Activated CD8-positive, alpha-beta memory T cell treated with anti-CD3 and anti-CD28 coated beads, Interleukin-2, amount 10 ng/mL, durations not matched to agents 7 days and 5 days (primary cell): ENCODE measurements around the gene RNF144B. TPM values are rescaled to one million over a fixed set of nuclear protein-coding genes. Genes with fewer than 3 reads are reported as not detected.

Source experiments
- ATAC-seq: fragments of 150-1000 bp; cut with Tn5 transposase; one replicate; pipeline ENCODE4 v1.10.0; 2021; ENCODE audit warnings: moderate library complexity
- CTCF ChIA-PET: fragments of 350-600 bp; sonication (Branson Sonifier 250); formaldehyde crosslinking; loops from one replicate; lab custom pipeline; 2021; ENCODE audit warnings: antibody characterized with exemption; lab: Charles Lee
- DNase-seq: peaks from one replicate; pipeline ENCODE4 v3.0.0-alpha.2; 2020
- H3K27ac Mint-ChIP-seq: one replicate; pipeline ENCODE4 v1.8.0; 2021; ENCODE audit warnings: mild to moderate bottlenecking, mixed read lengths
- H3K27me3 Mint-ChIP-seq: one replicate; pipeline ENCODE4 v1.8.0; 2021; ENCODE audit warnings: mixed read lengths
- H3K36me3 Mint-ChIP-seq: one replicate; pipeline ENCODE4 v1.8.0; 2021; ENCODE audit warnings: mild to moderate bottlenecking, mixed read lengths
- H3K4me1 Mint-ChIP-seq: one replicate; pipeline ENCODE4 v1.8.0; 2021; ENCODE audit warnings: mixed read lengths
- H3K4me3 Mint-ChIP-seq: one replicate; pipeline ENCODE4 v1.8.0; 2021; ENCODE audit warnings: mild to moderate bottlenecking, moderate library complexity, mixed read lengths
- H3K9me3 Mint-ChIP-seq: one replicate; pipeline ENCODE4 v1.8.0; 2022; ENCODE audit warnings: low read depth, mixed read lengths
- total RNA-seq, 2 experiments: library from RNA; stranded (reverse); gene quantifications; one replicate each; pipeline ENCODE4 v1.2.3, GENCODE V29; 2021

The RNF144B gene
- total RNA-seq, 2 experiments from 2014 or later: 0.23 to 1.6 TPM

DNA sequence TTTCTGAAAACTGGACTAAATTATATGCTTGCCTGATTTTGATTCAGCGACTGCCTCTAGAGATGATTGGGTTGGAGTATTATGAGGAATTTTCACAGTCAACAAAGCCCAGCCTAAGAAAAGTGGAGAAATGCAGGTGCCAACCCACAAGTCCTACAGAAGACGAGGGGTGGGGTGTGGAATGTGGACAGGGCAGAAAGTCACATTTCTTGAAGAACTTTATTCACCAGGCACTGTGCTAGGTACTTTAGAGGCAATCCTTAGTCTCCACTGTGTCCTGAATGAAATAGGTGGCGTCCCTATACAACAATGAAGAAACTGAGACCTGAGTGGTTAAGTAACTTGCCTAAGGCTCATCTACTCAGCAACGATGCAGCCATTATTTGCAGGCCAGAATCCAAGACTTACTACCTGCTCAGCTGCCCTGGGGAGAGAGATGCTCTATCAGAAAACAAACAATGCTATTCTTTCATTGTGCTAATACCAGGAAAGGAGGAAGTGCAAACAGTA, 106.3 kb downstream of the RNF144B start:
- peaks cover 44% of the 10 kb centered on the region for H3K27me3 Mint-ChIP-seq
- H3K9me3 Mint-ChIP-seq: no peaks in the 10 kb centered on the region
- no peak overlapping the region for H3K27ac Mint-ChIP-seq
- ATAC-seq: no peak
- CTCF ChIA-PET: no interaction called here
- H3K4me3 Mint-ChIP-seq: no peak overlapping the region
- no peaks in the 10 kb centered on the region for H3K36me3 Mint-ChIP-seq
- DNase-seq: no peak
- H3K4me1 Mint-ChIP-seq: no peaks in the 10 kb centered on the region

DNA sequence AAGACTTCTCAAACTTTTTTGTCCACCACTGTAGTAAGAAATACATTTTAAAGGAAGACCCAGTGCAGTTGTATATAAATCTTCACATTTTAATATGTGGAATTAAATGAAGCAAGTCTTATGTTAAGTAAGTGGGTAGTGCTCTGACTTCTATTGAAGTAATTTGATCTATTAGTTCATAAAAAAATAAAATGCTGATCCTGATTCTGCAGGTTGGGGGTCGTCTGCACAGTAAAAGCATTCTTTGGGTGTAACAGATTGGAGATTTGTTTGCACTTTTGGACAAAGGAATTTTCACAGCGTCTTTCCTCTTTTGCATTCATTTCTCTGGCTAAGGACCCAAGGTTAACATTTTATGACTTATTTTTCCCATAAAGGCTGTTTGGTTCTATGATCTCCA, 106.8 kb downstream of the RNF144B start:
- Mint-ChIP-seq H3K9me3 (no peaks in the 10 kb centered on the region), H3K36me3 (no peaks in the 10 kb centered on the region), H3K4me1 (no peaks in the 10 kb centered on the region), H3K4me3 (no peak overlapping the region), H3K27me3 (peaks cover 40% of the 10 kb centered on the region), H3K27ac (no peak overlapping the region)
- CTCF ChIA-PET: no interaction called here
- DNase-seq: no peak
- no peak for ATAC-seq

DNA sequence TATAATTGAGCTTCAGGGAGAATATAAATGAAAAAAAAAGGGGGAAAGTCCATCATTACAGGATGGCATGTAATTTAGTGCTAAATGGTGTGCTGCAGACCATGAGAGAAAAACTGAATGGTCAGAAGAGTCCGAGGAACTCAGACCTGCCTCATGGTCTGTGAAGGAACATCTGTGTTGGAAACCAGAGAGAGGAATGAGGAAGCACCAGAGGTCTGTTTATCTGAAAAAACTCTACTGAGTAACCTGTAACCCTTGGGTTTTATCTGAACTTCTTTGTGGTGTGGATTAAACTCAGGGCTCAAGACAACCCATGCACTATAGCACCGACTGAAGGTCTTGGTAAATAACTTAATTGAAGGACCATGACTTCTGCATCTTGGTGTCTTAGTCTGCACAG, 108.1 kb downstream of the RNF144B start:
- ATAC-seq: no peak
- DNase-seq: no peak
- H3K4me1 Mint-ChIP-seq: peaks cover 1% of the 10 kb centered on the region
- peaks cover 43% of the 10 kb centered on the region for H3K27me3 Mint-ChIP-seq
- H3K4me3 Mint-ChIP-seq: no peak overlapping the region
- no peaks in the 10 kb centered on the region for H3K9me3 Mint-ChIP-seq
- CTCF ChIA-PET: no interaction called here
- H3K27ac Mint-ChIP-seq: no peak overlapping the region
- H3K36me3 Mint-ChIP-seq: no peaks in the 10 kb centered on the region

DNA sequence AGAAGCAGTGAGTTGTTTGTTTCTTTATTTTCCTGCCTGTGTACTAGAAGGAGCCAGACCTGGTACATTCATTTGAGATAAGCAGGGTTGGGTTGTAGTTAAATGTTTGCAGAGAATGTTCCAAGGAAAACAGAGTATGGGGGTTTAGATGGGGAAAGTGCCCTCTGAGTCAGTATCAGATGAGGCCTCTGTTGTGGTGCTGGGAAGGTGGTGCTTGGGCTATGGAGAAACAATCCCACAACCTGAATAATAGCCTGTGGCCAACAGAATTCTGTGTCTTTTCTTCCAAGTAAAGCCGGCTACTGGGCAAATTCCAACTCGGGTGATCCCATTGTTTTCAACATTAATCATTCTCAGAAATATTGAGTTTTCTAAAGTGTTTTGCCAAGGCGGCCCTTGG, 109.3 kb downstream of the RNF144B start:
- CTCF ChIA-PET: no interaction called here

DNA sequence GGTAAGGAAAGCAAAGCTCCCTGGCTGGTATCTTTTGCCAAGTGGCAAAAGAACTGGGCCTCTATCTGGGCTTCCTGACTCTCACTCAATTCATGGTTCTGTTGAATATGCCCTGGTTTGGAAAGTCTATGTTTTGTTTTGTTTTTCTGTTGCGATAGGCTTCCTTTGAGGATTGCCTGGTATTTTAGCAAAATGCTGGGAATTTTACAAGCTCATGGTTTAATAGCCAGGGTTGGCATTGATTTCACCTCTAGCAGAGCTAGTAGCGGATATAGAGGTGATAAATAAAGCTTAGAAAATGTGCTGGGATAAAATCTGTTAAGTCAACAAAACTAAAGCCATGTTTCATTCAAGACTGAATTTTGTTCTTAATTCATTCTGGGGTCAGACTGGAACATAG, 109.9 kb downstream of the RNF144B start:
- CTCF ChIA-PET: no interaction called here
- no peak overlapping the region for H3K4me3 Mint-ChIP-seq
- H3K36me3 Mint-ChIP-seq: no peaks in the 10 kb centered on the region
- H3K27ac Mint-ChIP-seq: no peak overlapping the region
- peaks cover 1% of the 10 kb centered on the region for H3K4me1 Mint-ChIP-seq
- H3K27me3 Mint-ChIP-seq: peaks cover 38% of the 10 kb centered on the region
- H3K9me3 Mint-ChIP-seq: no peaks in the 10 kb centered on the region
- ATAC-seq (no peak), DNase-seq (no peak)

More for the DNA sequence above, 109.3 kb downstream of the RNF144B start:
- no peak overlapping the region for H3K4me3 Mint-ChIP-seq
- H3K36me3 Mint-ChIP-seq: no peaks in the 10 kb centered on the region
- H3K27ac Mint-ChIP-seq: no peak overlapping the region
- no peaks in the 10 kb centered on the region for H3K9me3 Mint-ChIP-seq
- peaks cover 1% of the 10 kb centered on the region for H3K4me1 Mint-ChIP-seq
- ATAC-seq (no peak), DNase-seq (no peak)
- peaks cover 36% of the 10 kb centered on the region for H3K27me3 Mint-ChIP-seq

DNA sequence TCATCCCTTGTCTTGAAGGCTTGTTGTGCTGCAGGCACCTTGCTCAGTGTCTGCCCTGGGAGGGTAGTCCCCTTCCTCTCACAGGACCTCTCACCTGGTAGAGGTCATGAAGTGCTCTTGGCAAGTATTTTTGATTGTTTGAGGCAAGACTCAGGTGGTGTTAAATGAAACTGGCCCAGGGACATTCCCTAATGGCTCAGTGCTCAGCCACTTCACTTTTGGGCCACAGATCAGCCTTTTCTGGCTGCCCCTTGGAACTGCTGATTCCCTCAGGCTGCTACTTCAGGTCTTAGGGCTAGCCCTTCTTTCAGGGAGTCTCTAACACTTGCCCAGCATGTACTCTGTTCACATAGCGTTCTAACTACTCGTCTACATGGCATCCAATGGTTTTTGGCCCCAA, 111.3 kb downstream of the RNF144B start:
- DNase-seq (no peak), ATAC-seq (no peak)
- peaks cover 42% of the 10 kb centered on the region for H3K27me3 Mint-ChIP-seq
- no peaks in the 10 kb centered on the region for H3K9me3 Mint-ChIP-seq
- CTCF ChIA-PET: no interaction called here
- no peak overlapping the region for H3K4me3 Mint-ChIP-seq
- H3K4me1 Mint-ChIP-seq: peaks cover 1% of the 10 kb centered on the region
- H3K36me3 Mint-ChIP-seq: no peaks in the 10 kb centered on the region
- H3K27ac Mint-ChIP-seq: no peak overlapping the region

GRCh38 chr6:18500921-18501662, 113.9 kb downstream of the RNF144B start:
- Mint-ChIP-seq H3K9me3 (no peaks in the 10 kb centered on the region), H3K4me3 (no peak overlapping the region), H3K27me3 (peaks cover 27% of the 10 kb centered on the region), H3K4me1 (peaks cover 1% of the 10 kb centered on the region), H3K27ac (no peak overlapping the region), H3K36me3 (no peaks in the 10 kb centered on the region)
- ATAC-seq (no peak), DNase-seq (no peak)
- CTCF ChIA-PET: interaction anchor here (1.5 kb wide), 1 partner anchor 177 kb away, joined by 6 read pairs; no protein-coding TSS in a partner anchor

DNA sequence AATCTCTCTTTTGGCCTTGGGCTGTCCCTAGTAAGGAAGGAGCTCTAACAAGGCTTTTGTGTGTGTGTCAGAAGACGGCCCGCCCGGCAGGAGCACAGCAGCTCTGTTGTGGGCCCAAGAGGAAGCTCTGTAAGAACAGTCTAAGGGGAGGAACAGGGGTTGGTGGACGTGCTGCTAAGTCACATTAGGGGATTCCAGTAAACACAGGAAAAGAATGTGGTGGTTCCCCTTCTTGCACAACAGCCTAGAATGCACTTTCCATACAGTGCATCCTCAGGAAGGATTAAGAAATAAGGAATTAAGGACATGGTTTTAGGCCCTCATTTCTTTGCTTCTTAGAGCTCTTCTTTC, 114.5 kb downstream of the RNF144B start:
- CTCF ChIA-PET: interaction anchor here (1.5 to 2.3 kb wide), 2 partner anchors 174 to 178 kb away, joined by 6 to 9 read pairs; no protein-coding TSS in a partner anchor
- Mint-ChIP-seq H3K27me3 (peaks cover 24% of the 10 kb centered on the region), H3K9me3 (no peaks in the 10 kb centered on the region), H3K4me1 (peaks cover 1% of the 10 kb centered on the region), H3K36me3 (no peaks in the 10 kb centered on the region), H3K4me3 (no peak overlapping the region), H3K27ac (no peak overlapping the region)
- DNase-seq (no peak), ATAC-seq (no peak)

- Mint-ChIP-seq H3K9me3 (no peaks in the 10 kb centered on the region), H3K36me3 (no peaks in the 10 kb centered on the region), H3K27ac (no peak overlapping the region), H3K27me3 (peaks cover 15% of the 10 kb centered on the region), H3K4me3 (no peak overlapping the region), H3K4me1 (peaks cover 1% of the 10 kb centered on the region)
- ATAC-seq: no peak
- DNase-seq: no peak
- CTCF ChIA-PET: interaction anchor here (0.7 to 2.3 kb wide), 6 partner anchors 15 to 381 kb away, joined by 3 to 15 read pairs (median 4); partner anchors contain the start of gene NHLRC1
Observed at GRCh38 chr6:18503206-18503592, 116.0 kb downstream of the RNF144B start.

- Mint-ChIP-seq H3K9me3 (no peaks in the 10 kb centered on the region), H3K4me3 (no peak overlapping the region), H3K4me1 (peaks cover 1% of the 10 kb centered on the region), H3K27me3 (peaks cover 13% of the 10 kb centered on the region), H3K27ac (no peak overlapping the region), H3K36me3 (no peaks in the 10 kb centered on the region)
- ATAC-seq: peak; percentile 57
- DNase-seq: peak; percentile 44
- CTCF ChIA-PET: interaction anchor here (0.7 to 2.3 kb wide), 7 partner anchors 16 to 382 kb away, joined by 3 to 15 read pairs (median 4); partner anchors contain the start of genes NHLRC1 and RNF144B
Observed at GRCh38 chr6:18503593-18504231, 116.6 kb downstream of the RNF144B start.

DNA sequence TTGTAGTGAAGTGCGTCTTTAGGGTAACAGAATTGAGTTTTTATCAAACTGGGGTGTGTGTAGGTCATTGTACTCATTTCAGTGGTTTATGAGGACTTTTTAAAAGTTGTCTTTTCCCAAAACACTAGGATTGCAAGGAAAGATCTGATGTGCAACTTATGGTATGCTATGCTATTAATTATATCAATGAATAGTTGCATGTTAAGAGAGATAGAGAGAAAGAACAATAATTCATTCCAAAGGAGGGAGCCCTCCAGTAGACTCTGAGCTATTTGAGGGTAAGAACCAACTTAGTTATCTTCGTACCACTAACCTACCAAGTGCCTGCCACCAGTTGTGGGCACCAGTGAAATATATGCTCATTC, 117.1 kb downstream of the RNF144B start:
- no peak for ATAC-seq
- no peak overlapping the region for H3K4me3 Mint-ChIP-seq
- H3K27me3 Mint-ChIP-seq: peaks cover 12% of the 10 kb centered on the region
- H3K9me3 Mint-ChIP-seq: no peaks in the 10 kb centered on the region
- H3K4me1 Mint-ChIP-seq: peaks cover 1% of the 10 kb centered on the region
- H3K36me3 Mint-ChIP-seq: no peaks in the 10 kb centered on the region
- H3K27ac Mint-ChIP-seq: no peak overlapping the region
- CTCF ChIA-PET: interaction anchor here (0.7 to 2.3 kb wide), 4 partner anchors 117 to 382 kb away, joined by 4 to 15 read pairs (median 6); partner anchors contain the start of genes NHLRC1 and RNF144B
- no peak for DNase-seq

DNA sequence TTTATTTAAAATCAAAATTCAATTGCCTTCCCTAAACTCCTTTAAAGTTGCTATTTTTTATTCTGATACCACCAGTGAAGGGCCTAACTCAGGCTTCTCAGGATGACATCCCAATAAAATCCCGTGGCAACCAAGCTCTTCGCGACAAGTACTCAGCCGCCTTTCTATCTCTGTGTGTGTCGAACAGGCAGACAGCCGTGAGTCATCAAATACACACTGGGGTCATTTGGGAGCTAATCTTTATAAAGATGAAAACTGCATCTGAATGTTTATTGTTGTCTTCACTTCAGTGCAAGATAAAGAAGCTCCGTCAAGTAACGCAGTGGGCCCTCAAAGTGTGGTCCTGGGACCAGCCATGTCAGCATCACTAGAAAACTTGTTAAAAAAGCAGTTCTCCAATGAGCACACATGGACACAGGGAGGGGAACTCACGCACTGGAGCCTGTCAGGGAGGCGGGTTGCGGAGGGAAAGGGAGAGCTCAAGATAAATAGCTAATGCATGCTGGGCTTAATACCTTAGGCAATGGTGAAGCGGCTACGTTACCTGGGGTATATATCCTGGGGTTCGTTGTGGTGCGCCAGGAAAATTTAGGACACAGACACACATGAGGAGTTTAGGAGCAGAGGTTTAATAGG, 119.3 kb downstream of the RNF144B start:
- Mint-ChIP-seq H3K4me1 (peaks cover 4% of the 10 kb centered on the region), H3K27me3 (peaks cover 10% of the 10 kb centered on the region), H3K9me3 (no peaks in the 10 kb centered on the region), H3K36me3 (no peaks in the 10 kb centered on the region), H3K27ac (no peak overlapping the region), H3K4me3 (no peak overlapping the region)
- DNase-seq (no peak), ATAC-seq (no peak)
- CTCF ChIA-PET: interaction anchor here (0.7 to 4.7 kb wide), 5 partner anchors 20 to 1686 kb away, joined by 3 to 22 read pairs (median 3); no protein-coding TSS in a partner anchor

DNA sequence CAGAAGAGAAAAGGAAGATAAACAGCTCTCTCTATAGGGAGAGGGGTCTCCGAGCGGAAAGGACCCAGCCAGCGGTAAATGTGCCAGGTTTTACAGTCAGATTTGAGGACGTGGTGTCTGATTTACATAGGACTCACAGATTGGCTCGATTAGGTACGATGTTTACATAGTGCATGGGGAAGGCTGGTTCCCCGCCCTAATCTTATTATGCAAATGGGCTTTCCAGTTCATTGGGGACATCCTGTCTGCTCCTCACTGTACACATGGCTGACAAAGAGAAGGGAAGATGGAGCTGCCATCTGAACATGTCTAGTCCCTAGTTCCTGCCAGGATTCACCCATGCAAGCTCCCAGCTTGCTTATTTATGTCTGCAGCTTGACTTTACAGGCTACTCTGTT, 119.9 kb downstream of the RNF144B start:
- CTCF ChIA-PET: interaction anchor here (0.7 to 4.7 kb wide), 5 partner anchors 21 to 1686 kb away, joined by 3 to 22 read pairs (median 3); no protein-coding TSS in a partner anchor
- H3K27me3 Mint-ChIP-seq: peaks cover 9% of the 10 kb centered on the region
- no peak overlapping the region for H3K4me3 Mint-ChIP-seq
- H3K36me3 Mint-ChIP-seq: no peaks in the 10 kb centered on the region
- no peak overlapping the region for H3K27ac Mint-ChIP-seq
- no peaks in the 10 kb centered on the region for H3K9me3 Mint-ChIP-seq
- H3K4me1 Mint-ChIP-seq: peaks cover 4% of the 10 kb centered on the region
- no peak for ATAC-seq
- no peak for DNase-seq
